ENCODE results near the gene LCN15.

LCN15 gene

GRCh38 chr9:136738960-136739359 lies 25.4 kb downstream of the LCN15 start:
- DNase-seq = no peak

- DNase-seq = no peak
Measured at GRCh38 chr9:136735812-136736480, 28.4 kb downstream of the LCN15 start.

GRCh38 chr9:136734837-136735496 lies 29.4 kb downstream of the LCN15 start:
- DNase-seq = no peak

GRCh38 chr9:136733611-136734010 lies 30.7 kb downstream of the LCN15 start:
- no peak for DNase-seq

GRCh38 chr9:136732444-136733178 lies 31.7 kb downstream of the LCN15 start:
- DNase-seq = no peak

GRCh38 chr9:136729926-136730325 lies 34.4 kb downstream of the LCN15 start:
- no peak for DNase-seq

GRCh38 chr9:136729144-136729543 lies 35.2 kb downstream of the LCN15 start:
- no peak for DNase-seq

GRCh38 chr9:136728548-136729123 lies 35.7 kb downstream of the LCN15 start:
- no peak for DNase-seq

- DNase-seq = peak; percentile 19
Measured at GRCh38 chr9:136728080-136728547, 36.2 kb downstream of the LCN15 start.

GRCh38 chr9:136726631-136727191 lies 37.6 kb downstream of the LCN15 start:
- no peak for DNase-seq

- DNase-seq = no peak
Measured at GRCh38 chr9:136726118-136726517, 38.2 kb downstream of the LCN15 start.

GRCh38 chr9:136725612-136726011 lies 38.7 kb downstream of the LCN15 start:
- no peak for DNase-seq

- no peak for DNase-seq
Measured at GRCh38 chr9:136724772-136725171, 39.5 kb downstream of the LCN15 start.

GRCh38 chr9:136723989-136724388 lies 40.3 kb downstream of the LCN15 start:
- DNase-seq = no peak

GRCh38 chr9:136723362-136723976 lies 40.8 kb downstream of the LCN15 start:
- DNase-seq = no peak

GRCh38 chr9:136722969-136723356 lies 41.4 kb downstream of the LCN15 start:
- DNase-seq = no peak

- DNase-seq = no peak
Measured at GRCh38 chr9:136722093-136722968, 42.0 kb downstream of the LCN15 start.

GRCh38 chr9:136721339-136722092 lies 42.8 kb downstream of the LCN15 start:
- no peak for DNase-seq

- DNase-seq = no peak
Measured at GRCh38 chr9:136720898-136721338, 43.4 kb downstream of the LCN15 start.

- no peak for DNase-seq
Measured at GRCh38 chr9:136720251-136720897, 43.9 kb downstream of the LCN15 start.
